Measurements from ENCODE around the gene KRTAP9-8. TPM values are rescaled to one million over a fixed set of nuclear protein-coding genes. Genes with fewer than 3 reads are reported as not detected.

Gene KRTAP9-8
- total and polyA plus RNA-seq, 2 of the 4 experiments (the other 2 are of a cell fraction) = not detected

- no peak overlapping the region for H4K5ac ChIP-seq (ENCODE audit: low read depth, low read length)
- H3K18ac ChIP-seq (ENCODE audit: low read depth, low read length) = no peak overlapping the region
- no peak overlapping the region for H2BK20ac ChIP-seq (ENCODE audit: low read depth, low read length)
- H3K4ac ChIP-seq (ENCODE audit: low read depth, low read length) = no peak overlapping the region
- H2AFZ ChIP-seq (replicated peaks; ENCODE audit: low read length, poor library complexity) = no peak overlapping the region
- ChIA-PET POLR2A (ENCODE audit: unreplicated experiment) (no interaction called here), CTCF (no interaction called here)
- H3K23ac ChIP-seq (ENCODE audit: low read depth, low read length) = no peak overlapping the region
- no peaks in the 10 kb centered on the region for H3K9me3 ChIP-seq (ENCODE audit: control insufficient read depth, insufficient read depth, low read length)
- H2BK15ac ChIP-seq (ENCODE audit: low read depth, low read length) = no peak overlapping the region
- no peaks in the 10 kb centered on the region; the same call in 1 of the 2 replicates for H3K27me3 ChIP-seq (ENCODE audit: control insufficient read depth, insufficient read depth, low read length)
- no CpG with 5 or more reads among the region's 1 CpG for WGBS, 2 experiments (ENCODE audit: extremely low coverage in 2 of 2, insufficient read length in 1 of 2)
- H2BK120ac ChIP-seq (ENCODE audit: low read depth, low read length) = no peak overlapping the region
- H3K36me3 ChIP-seq (ENCODE audit: control insufficient read depth, insufficient read depth, low read length) = no peaks in the 10 kb centered on the region
- no peak overlapping the region for H4K91ac ChIP-seq (ENCODE audit: insufficient read depth, low read depth, low read length)
- in situ Hi-C loops (cut with MboI; ENCODE audit: low sequenced_read_pairs) (no loop called here), dilution Hi-C loops (cut with HindIII; ENCODE audit: low sequenced_read_pairs, unreplicated experiment) (no loop called here), intact Hi-C loops (cut with micrococcal nuclease) (no loop called here)
- ATAC-seq (ENCODE audit: low read depth) = no peak; the same call in 1 of the 2 replicates
- no peak overlapping the region for H2BK5ac ChIP-seq (ENCODE audit: low read depth, low read length, poor library complexity, severe bottlenecking)
- H3K4me3 ChIP-seq (ENCODE audit: insufficient read depth, low read depth, low read length) = no peak overlapping the region
- H3K4me2 ChIP-seq (ENCODE audit: low read depth, low read length) = no peak overlapping the region
- BruUV-seq (replicated peaks) = no TSS peak
- H3K14ac ChIP-seq (replicated peaks; ENCODE audit: low read depth, low read length) = no peak overlapping the region
- H3K9ac ChIP-seq (ENCODE audit: low read depth, low read length) = no peak overlapping the region
- no peaks in the 10 kb centered on the region for H3K4me1 ChIP-seq (ENCODE audit: control insufficient read depth, insufficient read depth, low read length)
- no peak for TF ChIP-seq POLR2A (IDR thresholded peaks at IDR 0.05; ENCODE audit: low read depth, low read length)
- TF ChIP-seq MAZ (IDR thresholded peaks at IDR 0.05; ENCODE audit: borderline replicate concordance, low read depth, low read length) = no peak
- no peak for TF ChIP-seq MXI1 (IDR thresholded peaks at IDR 0.05; ENCODE audit: borderline replicate concordance, low read depth, low read length)
- no peak for TF ChIP-seq FOS (IDR thresholded peaks at IDR 0.05; ENCODE audit: low read depth, low read length)
- TF ChIP-seq NFE2L2 (IDR thresholded peaks at IDR 0.05; ENCODE audit: low read depth, low read length) = no peak
- TF ChIP-seq CEBPB (IDR thresholded peaks at IDR 0.05; ENCODE audit: low read depth, low read length) = no peak
- no peak for TF ChIP-seq SMC3 (IDR thresholded peaks at IDR 0.05; ENCODE audit: low read depth, low read length)
- TF ChIP-seq RFX5 (IDR thresholded peaks at IDR 0.05; ENCODE audit: low read depth, low read length) = no peak
- TF ChIP-seq USF2 (IDR thresholded peaks at IDR 0.05; ENCODE audit: low read depth, low read length) = no peak
- DNase-seq = no peak
- no peak overlapping the region for H3K27ac ChIP-seq (ENCODE audit: insufficient read depth, low read length)
- no peak overlapping the region for H2AK9ac ChIP-seq (replicated peaks; ENCODE audit: low read depth, low read length, poor library complexity)
- no peaks in the 10 kb centered on the region for H3K79me1 ChIP-seq (ENCODE audit: low read depth in 1 of 2, low read length in 2 of 2)
- no peak overlapping the region for H2AK5ac ChIP-seq (ENCODE audit: low read depth, low read length)
- H4K8ac ChIP-seq (ENCODE audit: low read depth in 2 of 2, low read length in 2 of 2) = no peak overlapping the region
- H4K20me1 ChIP-seq (ENCODE audit: insufficient read depth, low read length) = no peaks in the 10 kb centered on the region
- H3K56ac ChIP-seq (ENCODE audit: extremely low read depth, insufficient read depth, low read length) = no peak overlapping the region
- no peaks in the 10 kb centered on the region for H3K9me1 ChIP-seq (ENCODE audit: insufficient read depth, low read length)
These were observed 41.7 kb upstream of the KRTAP9-8 start for GRCh38 chr17:41196068-41196467.
